BJ (cell line): ENCODE results near the gene GRAP2. TPM values are rescaled to one million over a fixed set of nuclear protein-coding genes. Genes with fewer than 3 reads are reported as not detected.

Source experiments
- CTCF ChIA-PET: fragments of 350-600 bp; formaldehyde crosslinking; extraction: SDS; loops from one replicate; lab custom pipeline; 2021; ENCODE audit warnings: antibody characterized with exemption, inconsistent platforms; lab: Yijun Ruan, JAX
- POLR2A ChIA-PET: fragments of 300-600 bp; sonication (Branson Sonifier 250); formaldehyde crosslinking; extraction: SDS; loops from one replicate; lab custom pipeline; 2021; ENCODE audit warnings: antibody characterized with exemption; lab: Charles Lee
- DNase-seq: peaks from one replicate; pipeline ENCODE4 v3.0.0-alpha.2; 2011; ENCODE audit warnings: low read depth
- H3K27me3 ChIP-seq: 2 replicates; pipeline ENCODE4 v1.6.0; 2011; ENCODE audit warnings: low read length; ENCODE audit not compliant: control insufficient read depth, insufficient read depth
- H3K36me3 ChIP-seq: 2 replicates; pipeline ENCODE4 v1.5.1; 2011; ENCODE audit warnings: low read length; ENCODE audit not compliant: control insufficient read depth, insufficient read depth
- H3K4me3 ChIP-seq: 2 replicates; pipeline ENCODE4 v1.5.1; 2011; ENCODE audit warnings: low read depth, mild to moderate bottlenecking, control low read depth, low read length
- polyA plus RNA-seq: library from polyadenylated mRNA; depleted of rRNA; stranded (reverse); fragments of >200 nt; gene quantifications from 2 replicates; pipeline ENCODE4 v1.2.3, GENCODE V29; 2011
- TF ChIP-seq, protein P1 (sequence below): IDR thresholded peaks from 2 replicates; pipeline ENCODE4 v1.5.1; 2011; ENCODE audit warnings: low read depth, mild to moderate bottlenecking, control low read depth, inconsistent platforms, low read length, moderate library complexity; ENCODE audit not compliant: insufficient read depth

The GRAP2 gene
- polyA plus RNA-seq, 1 experiment = not detected

DNA sequence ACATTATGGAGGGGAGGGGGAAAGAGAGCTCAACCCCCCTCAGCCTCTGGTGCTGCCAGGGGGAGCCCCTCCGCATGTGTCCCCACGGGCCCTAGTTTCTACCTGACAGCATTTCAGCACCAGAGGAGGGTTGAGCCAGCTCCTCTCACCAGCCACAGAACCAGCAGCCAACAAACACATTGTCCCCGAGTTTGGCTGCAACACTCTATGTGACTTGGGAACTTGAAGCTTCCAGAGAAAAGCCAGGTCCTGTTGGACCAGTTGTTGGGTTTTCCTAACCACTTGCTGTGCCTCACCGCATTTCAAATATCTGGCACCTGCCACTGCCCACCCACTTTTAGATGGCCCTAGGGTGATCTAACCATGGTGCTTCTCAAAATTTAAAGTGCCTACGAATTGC lies 72.8 kb downstream of the GRAP2 start:
- peaks cover 23% of the 10 kb centered on the region for H3K27me3 ChIP-seq

DNA sequence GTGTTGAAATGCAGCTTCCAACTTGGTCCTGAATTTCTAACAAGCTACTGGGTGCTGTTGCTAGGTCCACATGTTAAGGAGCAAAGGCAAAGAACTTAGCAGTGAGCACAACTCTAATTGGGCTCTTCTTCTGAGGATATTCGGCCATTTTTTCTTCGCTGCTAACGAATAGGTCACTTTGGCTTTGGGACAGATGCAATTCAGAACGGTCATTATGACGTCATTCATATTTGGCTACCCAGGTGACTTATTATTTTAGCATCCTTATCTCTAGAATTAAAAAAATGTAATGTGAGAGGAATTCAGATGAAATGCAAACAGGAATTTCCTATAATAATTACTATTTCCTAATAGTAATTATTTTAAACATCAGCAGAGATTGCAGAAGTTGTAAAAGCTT lies 73.2 kb downstream of the GRAP2 start:
- DNase-seq = no peak
- ChIA-PET CTCF (no interaction called here), POLR2A (no interaction called here)
- H3K36me3 ChIP-seq = no peaks in the 10 kb centered on the region
- H3K27me3 ChIP-seq = peaks cover 21% of the 10 kb centered on the region
- no peak overlapping the region for H3K4me3 ChIP-seq
- TF ChIP-seq, protein P1, sequence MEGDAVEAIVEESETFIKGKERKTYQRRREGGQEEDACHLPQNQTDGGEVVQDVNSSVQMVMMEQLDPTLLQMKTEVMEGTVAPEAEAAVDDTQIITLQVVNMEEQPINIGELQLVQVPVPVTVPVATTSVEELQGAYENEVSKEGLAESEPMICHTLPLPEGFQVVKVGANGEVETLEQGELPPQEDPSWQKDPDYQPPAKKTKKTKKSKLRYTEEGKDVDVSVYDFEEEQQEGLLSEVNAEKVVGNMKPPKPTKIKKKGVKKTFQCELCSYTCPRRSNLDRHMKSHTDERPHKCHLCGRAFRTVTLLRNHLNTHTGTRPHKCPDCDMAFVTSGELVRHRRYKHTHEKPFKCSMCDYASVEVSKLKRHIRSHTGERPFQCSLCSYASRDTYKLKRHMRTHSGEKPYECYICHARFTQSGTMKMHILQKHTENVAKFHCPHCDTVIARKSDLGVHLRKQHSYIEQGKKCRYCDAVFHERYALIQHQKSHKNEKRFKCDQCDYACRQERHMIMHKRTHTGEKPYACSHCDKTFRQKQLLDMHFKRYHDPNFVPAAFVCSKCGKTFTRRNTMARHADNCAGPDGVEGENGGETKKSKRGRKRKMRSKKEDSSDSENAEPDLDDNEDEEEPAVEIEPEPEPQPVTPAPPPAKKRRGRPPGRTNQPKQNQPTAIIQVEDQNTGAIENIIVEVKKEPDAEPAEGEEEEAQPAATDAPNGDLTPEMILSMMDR = no peak

More for the DNA sequence above, 72.8 kb downstream of the GRAP2 start:
- no peak for DNase-seq
- ChIA-PET POLR2A (no interaction called here), CTCF (no interaction called here)
- H3K4me3 ChIP-seq = no peak overlapping the region
- H3K36me3 ChIP-seq = no peaks in the 10 kb centered on the region
- TF ChIP-seq, protein P1 = no peak

- ChIA-PET CTCF (interaction anchor here (0.6 kb wide), 1 partner anchor 405 kb away, joined by 3 read pairs; no protein-coding TSS in a partner anchor), POLR2A (no interaction called here)
- no peak overlapping the region for H3K4me3 ChIP-seq
- TF ChIP-seq, protein P1 = no peak
- no peak for DNase-seq
- H3K27me3 ChIP-seq = peaks cover 13% of the 10 kb centered on the region
- H3K36me3 ChIP-seq = no peaks in the 10 kb centered on the region
Observed at GRCh38 chr22:39979048-39979447, 78.2 kb downstream of the GRAP2 start.

DNA sequence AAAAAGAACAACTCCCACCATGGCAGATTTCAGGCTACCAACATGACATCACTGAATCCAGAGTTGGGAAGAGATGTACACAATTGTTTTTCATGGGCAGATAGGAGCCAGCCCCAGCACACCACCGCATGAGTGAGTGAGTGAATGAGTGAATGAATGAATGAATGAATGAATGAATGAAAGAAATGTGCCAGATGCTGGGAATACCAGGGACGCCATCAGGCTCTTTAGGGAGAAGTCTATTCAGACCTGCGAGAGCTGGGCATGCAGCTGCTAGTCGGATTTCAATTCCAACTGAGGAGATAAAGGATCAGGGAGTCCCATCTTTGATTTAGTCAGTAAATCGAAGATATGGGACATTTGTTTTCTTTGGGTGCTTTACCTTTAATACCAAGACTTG lies 78.6 kb downstream of the GRAP2 start:
- TF ChIP-seq, protein P1 = no peak
- Histone ChIP-seq H3K27me3 (peaks cover 13% of the 10 kb centered on the region), H3K4me3 (no peak overlapping the region), H3K36me3 (no peaks in the 10 kb centered on the region)
- DNase-seq = no peak
- ChIA-PET CTCF (interaction anchor here (0.6 kb wide), 1 partner anchor 406 kb away, joined by 3 read pairs; no protein-coding TSS in a partner anchor), POLR2A (no interaction called here)

DNA sequence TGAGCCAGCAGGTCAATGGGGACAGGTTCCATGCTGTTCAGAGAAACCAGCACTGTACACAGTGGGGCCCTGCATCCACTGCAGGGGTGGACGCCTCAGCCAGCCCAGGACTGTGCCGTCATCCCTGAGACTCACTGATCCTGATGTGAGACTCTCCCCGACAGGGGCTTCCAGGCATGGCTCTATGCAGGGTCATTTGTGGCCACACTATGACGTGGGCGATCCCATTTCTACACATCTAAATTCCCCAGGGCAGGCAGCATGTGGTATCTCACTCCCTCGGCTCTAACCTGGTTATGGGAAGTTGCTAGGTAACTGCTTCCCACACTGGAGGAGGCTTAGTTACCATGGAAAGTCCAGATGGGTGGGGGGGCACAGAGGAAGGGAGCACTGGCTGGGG lies 79.7 kb downstream of the GRAP2 start:
- ChIA-PET POLR2A (no interaction called here), CTCF (interaction anchor here (2.2 kb wide), 1 partner anchor 12 kb away, joined by 5 read pairs; no protein-coding TSS in a partner anchor)
- TF ChIP-seq, protein P1 = no peak
- H3K4me3 ChIP-seq = no peak overlapping the region
- no peaks in the 10 kb centered on the region for H3K36me3 ChIP-seq
- no peak for DNase-seq
- H3K27me3 ChIP-seq = peaks cover 9% of the 10 kb centered on the region
